PC-9 (cell line): ENCODE data around the gene RETREG1. TPM values are rescaled to one million over a fixed set of nuclear protein-coding genes. Genes with fewer than 3 reads are reported as not detected.

Experiments used
- BruUV-seq: library from RNA; stranded (reverse); fragments of 400-500 nt; replicated peaks from 2 replicates; lab custom pipeline; 2021; lab: Mats Ljungman, UMichigan
- CTCF ChIA-PET: fragments of 300-600 bp; sonication (Branson Sonifier 250); formaldehyde crosslinking; loops from one replicate; lab custom pipeline; 2022; ENCODE audit warnings: antibody characterized with exemption; lab: Charles Lee
- POLR2A ChIA-PET: fragments of 300-600 bp; sonication (Branson Sonifier 250); formaldehyde crosslinking; loops from one replicate; lab custom pipeline; 2022; ENCODE audit warnings: antibody characterized with exemption; ENCODE audit not compliant: unreplicated experiment; lab: Charles Lee
- DNase-seq, 2 experiments: peaks; one replicate each; pipeline versions ENCODE4 v3.0.0 to v3.0.0-alpha.2; 2015 to 2022; ENCODE audit warnings: mixed read lengths in 1 of 2
- H2AFZ ChIP-seq: fragments of 200-600 bp; sonication (generic); 2 replicates; pipeline ENCODE4 v1.8.1; 2017; ENCODE audit warnings: antibody characterized with exemption
- H3F3A ChIP-seq: fragments of 200-600 bp; sonication (generic); 2 replicates; pipeline ENCODE4 v1.8.1; 2017; ENCODE audit warnings: antibody characterized with exemption, mild to moderate bottlenecking, low read depth; ENCODE audit not compliant: insufficient read depth
- H3K27ac ChIP-seq: fragments of 200-600 bp; sonication (generic); 2 replicates; pipeline ENCODE4 v1.6.1; 2016; ENCODE audit warnings: mixed run types
- H3K27me3 ChIP-seq: fragments of 200-600 bp; sonication (generic); 2 replicates; pipeline ENCODE4 v1.6.1; 2016; ENCODE audit warnings: low read depth, mixed run types; ENCODE audit not compliant: insufficient read depth
- H3K36me3 ChIP-seq: fragments of 200-600 bp; sonication (generic); 2 replicates; pipeline ENCODE4 v1.6.1; 2016; ENCODE audit warnings: low read depth, mixed run types
- H3K4me1 ChIP-seq: fragments of 200-600 bp; sonication (generic); replicated peaks from 2 replicates; pipeline ENCODE4 v1.6.1; 2016; ENCODE audit warnings: mixed run types; ENCODE audit not compliant: insufficient read depth
- H3K4me2 ChIP-seq: fragments of 200-600 bp; sonication (generic); 2 replicates; pipeline ENCODE4 v1.6.1; 2017; ENCODE audit warnings: mixed run types
- H3K4me3 ChIP-seq: fragments of 200-600 bp; sonication (generic); 2 replicates; pipeline ENCODE4 v1.6.1; 2016; ENCODE audit warnings: mixed run types
- H3K79me2 ChIP-seq: fragments of 200-600 bp; sonication (generic); 2 replicates; pipeline ENCODE4 v1.6.1; 2017; ENCODE audit warnings: low read depth, mixed run types
- H3K9me2 ChIP-seq: fragments of 200-600 bp; sonication (generic); 2 replicates; pipeline ENCODE4 v1.8.1; 2017; ENCODE audit warnings: mild to moderate bottlenecking; ENCODE audit not compliant: insufficient read depth
- H3K9me3 ChIP-seq: fragments of 200-600 bp; sonication (generic); 2 replicates; pipeline ENCODE4 v1.8.1; 2016; ENCODE audit warnings: low read depth; ENCODE audit not compliant: insufficient read depth
- H4K20me1 ChIP-seq: fragments of 200-600 bp; sonication (generic); 2 replicates; pipeline ENCODE4 v1.8.1; 2017; ENCODE audit not compliant: insufficient read depth
- CTCF ChIP-seq: fragments of 200-600 bp; sonication (generic); conservative IDR thresholded peaks from 2 replicates; pipeline ENCODE4 v1.6.1; 2017; ENCODE audit warnings: mixed run types, antibody characterized with exemption, mild to moderate bottlenecking, moderate library complexity
- EZH2 ChIP-seq: fragments of 200-600 bp; sonication (generic); IDR thresholded peaks from 2 replicates; pipeline ENCODE4 v1.8.0; 2017; ENCODE audit warnings: antibody characterized with exemption, low read depth
- intact Hi-C: fragments of 100-400 bp; cut with micrococcal nuclease; formaldehyde crosslinking; loops from one replicate; pipeline ENCODE4 v1.10.0; 2022; ENCODE audit not compliant: unreplicated experiment
- total RNA-seq: library from RNA; stranded (reverse); gene quantifications from 2 replicates; pipeline ENCODE4 v1.2.3, GENCODE V29; 2021

RETREG1 gene
- total RNA-seq, 1 experiment from 2014 or later: 9.7 TPM

- Histone ChIP-seq H4K20me1 (no peaks in the 10 kb centered on the region), H3K36me3 (no peaks in the 10 kb centered on the region), H3K9me2 (no peaks in the 10 kb centered on the region; the same call in 1 of the 2 replicates), H3K4me3 (no peak overlapping the region), H3K79me2 (no peaks in the 10 kb centered on the region), H3K27ac (no peak overlapping the region), H3K9me3 (no peaks in the 10 kb centered on the region), H2AFZ (no peak overlapping the region), H3K27me3 (peaks cover 22% of the 10 kb centered on the region; the same call in 1 of the 2 replicates), H3F3A (no peaks in the 10 kb centered on the region), H3K4me2 (no peak overlapping the region), H3K4me1 (no peaks in the 10 kb centered on the region)
- intact Hi-C loops: no loop called here
- CTCF ChIA-PET: interaction anchor here (0.6 kb wide), 1 partner anchor 59 kb away, joined by 3 read pairs; no protein-coding TSS in a partner anchor
- DNase-seq: no peak
- POLR2A ChIA-PET: no interaction called here
- no peak for TF ChIP-seq EZH2
- TF ChIP-seq CTCF: no peak
- no TSS peak for BruUV-seq
Measured at GRCh38 chr5:16567365-16567764, 49.4 kb downstream of the RETREG1 start.

GRCh38 chr5:16565118-16565517 is 51.7 kb downstream of the RETREG1 start:
- Histone ChIP-seq H3K4me3 (no peak overlapping the region), H3F3A (no peaks in the 10 kb centered on the region), H3K27me3 (peaks cover 22% of the 10 kb centered on the region; the same call in 1 of the 2 replicates), H2AFZ (no peak overlapping the region), H3K27ac (no peak overlapping the region), H3K4me1 (no peaks in the 10 kb centered on the region), H3K79me2 (no peaks in the 10 kb centered on the region), H3K36me3 (no peaks in the 10 kb centered on the region), H3K9me3 (no peaks in the 10 kb centered on the region), H3K9me2 (no peaks in the 10 kb centered on the region; the same call in 1 of the 2 replicates), H4K20me1 (no peaks in the 10 kb centered on the region), H3K4me2 (no peak overlapping the region)
- ChIA-PET CTCF (no interaction called here), POLR2A (no interaction called here)
- intact Hi-C loops: no loop called here
- TF ChIP-seq EZH2: no peak
- TF ChIP-seq CTCF: no peak
- no TSS peak for BruUV-seq
- DNase-seq: no peak

- H3K27me3 ChIP-seq: peaks cover 22% of the 10 kb centered on the region; the same call in 1 of the 2 replicates
- TF ChIP-seq EZH2: no peak
- TF ChIP-seq CTCF: no peak
- no peaks in the 10 kb centered on the region for H3K36me3 ChIP-seq
- no peak overlapping the region for H2AFZ ChIP-seq
- H3K4me2 ChIP-seq: no peak overlapping the region
- no peaks in the 10 kb centered on the region for H3K79me2 ChIP-seq
- H3K4me3 ChIP-seq: no peak overlapping the region
- H3K9me2 ChIP-seq: no peaks in the 10 kb centered on the region; the same call in 1 of the 2 replicates
- ChIA-PET CTCF (no interaction called here), POLR2A (no interaction called here)
- intact Hi-C loops: no loop called here
- H3F3A ChIP-seq: no peaks in the 10 kb centered on the region
- DNase-seq: no peak
- no peaks in the 10 kb centered on the region for H4K20me1 ChIP-seq
- H3K9me3 ChIP-seq: no peaks in the 10 kb centered on the region
- no TSS peak for BruUV-seq
- no peak overlapping the region for H3K27ac ChIP-seq
- H3K4me1 ChIP-seq: no peaks in the 10 kb centered on the region
Measured at GRCh38 chr5:16564248-16564867, 52.4 kb downstream of the RETREG1 start.
